HG02642 (cell line): ENCODE results near the gene ADAM11.
"Not testable (repeated sequence)": the region's sequence is repeated elsewhere in the genome, so short reads cannot be mapped to it uniquely, and the experiment has no call there.

Experiments
- ATAC-seq: cut with Tn5 transposase; IDR thresholded peaks from one replicate; pipeline ENCODE4 v1.9.1; 2021; ENCODE audit warnings: mild to moderate bottlenecking; ENCODE audit not compliant: unreplicated experiment, poor library complexity

The ADAM11 gene

DNA sequence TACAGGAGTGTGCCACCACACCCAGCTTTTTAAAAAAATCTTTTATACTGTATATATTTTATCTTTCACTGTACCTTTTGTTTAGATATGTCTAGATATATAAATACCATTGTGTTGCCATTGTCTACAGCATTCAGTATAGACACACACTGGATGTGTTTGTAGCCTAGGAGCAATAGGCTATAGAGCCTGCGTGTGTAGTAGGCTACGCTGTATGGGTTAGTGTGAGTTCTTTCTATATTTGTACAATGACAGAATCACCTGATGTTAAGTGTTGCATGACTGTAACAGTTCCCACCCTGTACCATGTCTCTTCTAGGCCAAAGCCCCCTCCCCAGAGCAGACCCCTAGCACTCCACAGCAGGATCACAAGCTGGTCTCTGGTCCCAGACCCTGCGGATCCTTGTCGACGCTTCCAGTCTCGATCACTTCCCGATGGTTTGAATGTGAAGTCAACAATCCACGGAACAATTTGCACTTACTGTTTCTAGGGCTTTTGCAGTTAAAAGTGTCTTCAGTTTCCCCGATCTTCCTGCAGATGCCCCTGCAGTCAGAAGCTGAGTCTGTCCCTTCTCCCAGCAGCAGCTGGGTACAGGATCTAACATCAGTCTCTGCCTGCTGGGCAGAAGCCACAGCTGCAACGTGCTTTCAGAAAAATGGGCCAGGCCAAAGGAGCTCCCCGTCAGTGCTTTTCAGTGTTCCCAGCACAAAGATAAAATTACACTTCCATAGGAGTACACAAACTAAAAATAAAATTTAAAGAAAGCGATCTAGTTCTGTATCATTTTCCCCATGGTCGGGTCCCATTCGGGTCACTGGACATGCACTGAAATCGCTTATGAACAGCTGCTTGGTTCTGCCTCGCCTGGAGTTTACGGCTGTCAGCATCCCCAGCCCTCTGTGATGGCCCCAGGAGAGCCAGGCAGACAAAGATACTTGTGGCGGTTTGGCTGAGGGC is 35.4 kb downstream of the ADAM11 start:
- no peak for ATAC-seq

DNA sequence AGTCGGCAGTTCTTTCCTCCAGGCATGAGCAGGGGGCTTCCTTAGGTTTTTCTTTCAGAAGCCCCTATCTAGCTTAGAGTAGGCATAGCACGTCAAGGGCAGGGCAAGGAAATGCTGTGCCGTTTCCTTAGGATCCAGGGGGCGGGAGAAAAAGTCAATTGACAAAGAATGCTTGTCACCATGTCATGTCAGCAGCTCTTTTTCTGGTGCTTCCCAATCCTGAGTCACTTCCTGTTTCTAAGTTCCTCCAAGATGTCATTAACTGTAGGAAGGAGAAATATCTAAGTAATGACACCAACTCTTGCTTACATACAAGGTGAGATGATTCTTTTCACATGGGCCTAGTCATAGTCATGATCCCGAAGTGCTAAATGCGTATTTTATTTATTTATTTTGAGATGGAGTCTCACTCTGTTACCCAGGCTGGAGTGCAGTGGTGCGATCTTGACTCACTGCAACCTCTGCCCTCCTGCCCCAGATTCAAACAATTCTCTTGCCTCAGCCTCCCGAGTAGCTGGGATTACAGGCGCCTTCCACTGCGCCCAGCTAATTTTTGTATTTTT is 36.1 kb downstream of the ADAM11 start:
- ATAC-seq: no peak

- ATAC-seq: no peak
Observed at GRCh38 chr17:44795421-44795820, 36.6 kb downstream of the ADAM11 start.

GRCh38 chr17:44795928-44796327 is 37.1 kb downstream of the ADAM11 start:
- ATAC-seq: no peak

- no peak for ATAC-seq
Observed at GRCh38 chr17:44796731-44797130, 37.9 kb downstream of the ADAM11 start.

- ATAC-seq: no peak
Observed at GRCh38 chr17:44797802-44798201, 39.0 kb downstream of the ADAM11 start.

DNA sequence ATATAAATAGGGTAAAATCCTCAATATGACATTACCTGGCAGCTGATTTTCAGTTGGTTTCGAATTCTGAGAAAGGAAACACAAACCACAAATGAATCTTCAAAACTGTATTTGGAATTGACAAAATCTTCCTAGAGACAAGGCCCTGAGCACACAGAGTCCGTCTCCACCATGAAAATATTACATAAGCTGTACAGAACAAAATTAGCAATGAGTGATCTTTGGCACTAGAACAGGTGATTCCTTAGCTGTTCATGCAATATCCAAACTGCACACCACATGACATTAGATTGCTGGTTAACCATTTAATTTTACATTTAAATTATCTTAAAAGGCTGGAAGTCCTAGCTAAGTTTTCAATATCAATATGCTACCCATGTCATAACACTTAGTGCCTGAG is 39.6 kb downstream of the ADAM11 start:
- no peak for ATAC-seq

GRCh38 chr17:44801880-44802279 is 43.1 kb downstream of the ADAM11 start:
- no peak for ATAC-seq

GRCh38 chr17:44804302-44805089 is 45.7 kb downstream of the ADAM11 start:
- ATAC-seq: no peak

DNA sequence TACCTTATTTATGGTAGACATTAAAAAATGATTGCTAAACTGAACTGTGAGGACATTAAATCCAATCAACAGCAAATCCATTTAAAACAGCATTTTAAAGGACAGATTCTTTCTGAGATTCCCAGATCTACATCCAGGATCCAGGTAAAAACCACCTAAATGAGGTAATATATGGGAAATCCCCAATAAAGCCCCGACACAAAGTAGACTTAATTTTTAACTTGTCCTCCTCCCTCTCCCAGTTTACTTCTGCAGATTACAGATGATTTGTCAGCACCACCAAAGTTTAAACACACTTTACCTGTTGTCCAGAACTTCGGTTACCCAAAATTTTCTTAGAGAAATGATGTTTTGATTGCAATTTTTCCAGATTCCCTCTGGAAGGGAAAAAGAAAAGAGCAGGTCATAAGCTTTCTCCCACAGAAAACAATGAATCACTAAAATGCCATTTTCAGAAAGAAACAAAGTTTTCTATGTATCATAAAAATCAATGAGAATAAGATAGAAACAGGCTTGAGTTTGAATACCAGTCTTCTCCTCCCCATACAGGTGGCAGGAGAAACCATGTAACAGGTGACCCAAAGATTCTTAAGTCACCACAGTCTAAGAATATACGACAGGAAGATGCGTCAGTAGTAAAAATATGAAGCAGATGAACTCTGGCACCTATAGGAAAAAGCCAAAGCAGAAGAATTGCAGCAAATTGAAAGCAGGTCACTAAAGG is 48.5 kb downstream of the ADAM11 start:
- ATAC-seq: no peak

- no peak for ATAC-seq
Observed at GRCh38 chr17:44807817-44808155, 49.0 kb downstream of the ADAM11 start.

DNA sequence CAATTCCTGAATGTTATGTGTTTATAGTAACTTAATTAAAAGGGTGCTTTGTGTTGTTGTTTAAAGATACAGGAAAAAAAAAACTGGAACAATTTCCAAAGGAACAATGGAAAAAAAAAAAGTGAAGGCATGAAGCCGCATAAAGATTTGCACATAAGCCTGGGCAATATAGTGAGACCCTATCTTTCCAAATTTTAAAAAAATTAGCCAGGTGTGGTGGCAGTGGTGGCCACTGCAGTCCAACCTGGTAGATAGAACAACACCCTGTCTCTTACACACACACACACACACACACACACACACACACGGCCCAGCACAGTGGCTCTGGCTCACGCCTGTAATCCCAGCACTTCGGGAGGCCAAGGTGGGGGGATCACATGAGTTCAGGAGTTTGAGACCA is 49.4 kb downstream of the ADAM11 start:
- no peak for ATAC-seq

- ATAC-seq: not testable (repeated sequence)
Observed at GRCh38 chr17:44808656-44809388, 50.0 kb downstream of the ADAM11 start.

DNA sequence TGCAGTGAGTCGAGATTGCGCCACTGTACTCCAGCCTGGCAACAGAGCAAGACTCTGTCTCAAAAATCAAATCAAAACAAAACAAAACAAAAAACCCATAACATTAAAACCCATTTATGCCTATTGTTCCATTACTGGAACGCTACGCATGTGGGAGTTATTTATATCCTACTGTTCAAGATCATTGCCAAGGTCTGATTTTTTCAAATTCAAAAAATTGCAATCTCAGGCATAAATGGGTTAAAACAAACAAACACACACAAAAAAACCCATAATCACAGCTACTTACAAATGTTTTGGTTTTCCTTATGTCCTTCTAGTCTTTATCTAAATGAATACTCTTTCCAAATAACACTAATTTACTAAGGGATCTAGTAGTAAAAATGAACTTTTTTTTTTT is 53.5 kb downstream of the ADAM11 start:
- ATAC-seq: no peak

DNA sequence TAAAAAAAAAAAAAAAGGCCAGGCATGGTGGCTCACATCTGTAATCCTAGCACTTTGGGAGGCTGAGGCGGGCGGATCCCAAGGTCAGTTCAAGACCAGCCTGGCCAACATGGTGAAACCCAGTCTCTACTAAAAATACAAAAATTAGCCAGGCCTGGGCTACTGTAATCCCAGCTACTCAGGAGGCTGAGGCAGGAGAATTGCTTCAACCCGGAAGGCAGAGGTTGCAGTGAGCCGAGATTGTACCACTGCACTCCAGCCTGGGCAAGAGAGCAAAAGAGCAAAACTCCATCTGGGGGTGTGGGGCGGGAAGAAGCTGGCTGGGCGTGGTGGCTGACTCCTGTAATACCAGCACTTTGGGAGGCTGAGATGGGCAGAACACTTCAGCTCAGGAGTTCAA is 59.7 kb downstream of the ADAM11 start:
- not testable (repeated sequence) for ATAC-seq

DNA sequence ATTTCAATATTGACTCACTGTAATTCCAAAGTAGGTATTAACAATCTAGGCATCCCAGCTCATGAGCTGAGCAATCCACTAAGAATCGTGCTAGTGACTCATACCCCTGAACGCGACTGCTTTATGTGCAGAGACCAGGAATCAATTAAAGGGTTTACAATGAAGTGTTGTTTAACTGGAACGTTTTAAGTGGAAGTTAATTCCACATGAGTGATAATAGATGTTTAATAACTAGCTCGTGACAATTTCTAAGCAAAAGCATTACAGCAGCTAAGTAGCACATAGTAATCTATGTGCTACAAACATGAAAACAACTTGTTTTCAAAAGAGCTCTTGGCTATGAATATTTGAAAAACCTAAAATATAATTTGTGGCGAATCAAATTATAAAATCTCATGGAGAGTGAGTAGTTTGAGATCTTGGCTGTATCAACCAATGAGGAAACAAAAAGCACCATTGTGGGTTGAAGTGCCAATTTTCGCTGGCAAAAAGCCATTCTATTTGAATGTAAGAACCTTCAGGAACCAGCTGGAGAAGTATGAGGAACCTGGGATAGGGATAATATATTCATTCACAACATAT is 61.9 kb downstream of the ADAM11 start:
- ATAC-seq: no peak

DNA sequence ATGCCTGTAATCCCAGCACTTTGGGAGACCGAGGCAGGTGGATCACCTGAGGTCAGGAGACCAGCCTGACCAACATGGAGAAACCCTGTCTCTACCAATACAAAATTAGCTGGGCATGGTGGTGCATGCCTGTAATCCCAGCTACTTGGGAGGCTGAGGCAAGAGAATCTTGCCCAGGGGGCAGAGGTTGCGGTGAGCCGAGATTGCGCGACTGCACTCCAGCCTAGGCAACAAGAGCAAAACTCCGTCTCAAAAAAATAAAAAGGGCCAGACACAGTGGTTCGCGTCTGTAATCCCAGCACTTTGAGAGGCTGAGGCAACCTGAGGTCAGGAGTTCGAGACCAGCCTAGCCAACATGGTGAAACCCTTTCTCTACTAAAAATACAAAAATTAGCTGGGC is 66.4 kb downstream of the ADAM11 start:
- not testable (repeated sequence) for ATAC-seq

GRCh38 chr17:44826123-44826790 is 67.5 kb downstream of the ADAM11 start:
- ATAC-seq: no peak

DNA sequence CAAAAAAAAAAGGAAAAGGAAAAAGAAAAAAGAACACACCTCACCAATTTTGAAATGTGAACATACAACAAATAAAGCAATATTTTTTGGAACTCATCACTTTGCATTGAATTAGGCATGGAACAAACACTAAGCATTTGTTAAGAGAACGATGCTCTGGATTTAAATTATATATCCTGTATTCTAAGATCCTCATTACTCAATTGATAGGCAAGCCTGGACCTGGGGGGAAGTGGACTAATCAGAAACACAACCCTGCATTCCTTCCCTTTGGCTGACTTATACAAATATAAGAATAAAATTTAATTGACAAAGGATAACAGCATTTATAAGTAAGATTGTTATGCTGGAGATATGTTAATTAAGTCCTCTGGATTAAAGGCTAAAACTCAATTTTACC is 69.1 kb downstream of the ADAM11 start:
- ATAC-seq: no peak
